ENCODE data around the gene COL16A1. TPM values are rescaled to one million over a fixed set of nuclear protein-coding genes. Genes with fewer than 3 reads are reported as not detected.

COL16A1 gene
- total RNA-seq, 4 donors from 2014 or later: 14.3 to 135 (median 40.1) TPM

GRCh38 chr1:31715087-31715872 is 11.5 kb upstream of the COL16A1 start:
- Histone ChIP-seq H3K36me3 (no peaks in the 10 kb centered on the region), H3K27ac (peak overlapping the region; percentile 82 to 92 (median 88)), H3K9me3 (no peaks in the 10 kb centered on the region), H3K27me3 (peaks cover 8% of the 10 kb centered on the region), H3K4me1 (peaks cover 15 to 43% (median 35%) of the 10 kb centered on the region in 4 donors), H3K4me3 (peak overlapping the region; percentile 18 to 39 (median 23))
- peak; percentile 93 for DNase-seq
- peak; percentile 36 for TF ChIP-seq POLR2A (IDR thresholded peaks at IDR 0.05)
- TF ChIP-seq EP300 (IDR thresholded peaks at IDR 0.05; ENCODE audit: low read depth): no peak
- TF ChIP-seq POLR2AphosphoS5 (IDR thresholded peaks at IDR 0.05): peak; percentile 19 to 77 (median 56)
- TF ChIP-seq, protein P1, sequence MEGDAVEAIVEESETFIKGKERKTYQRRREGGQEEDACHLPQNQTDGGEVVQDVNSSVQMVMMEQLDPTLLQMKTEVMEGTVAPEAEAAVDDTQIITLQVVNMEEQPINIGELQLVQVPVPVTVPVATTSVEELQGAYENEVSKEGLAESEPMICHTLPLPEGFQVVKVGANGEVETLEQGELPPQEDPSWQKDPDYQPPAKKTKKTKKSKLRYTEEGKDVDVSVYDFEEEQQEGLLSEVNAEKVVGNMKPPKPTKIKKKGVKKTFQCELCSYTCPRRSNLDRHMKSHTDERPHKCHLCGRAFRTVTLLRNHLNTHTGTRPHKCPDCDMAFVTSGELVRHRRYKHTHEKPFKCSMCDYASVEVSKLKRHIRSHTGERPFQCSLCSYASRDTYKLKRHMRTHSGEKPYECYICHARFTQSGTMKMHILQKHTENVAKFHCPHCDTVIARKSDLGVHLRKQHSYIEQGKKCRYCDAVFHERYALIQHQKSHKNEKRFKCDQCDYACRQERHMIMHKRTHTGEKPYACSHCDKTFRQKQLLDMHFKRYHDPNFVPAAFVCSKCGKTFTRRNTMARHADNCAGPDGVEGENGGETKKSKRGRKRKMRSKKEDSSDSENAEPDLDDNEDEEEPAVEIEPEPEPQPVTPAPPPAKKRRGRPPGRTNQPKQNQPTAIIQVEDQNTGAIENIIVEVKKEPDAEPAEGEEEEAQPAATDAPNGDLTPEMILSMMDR (IDR thresholded peaks at IDR 0.05): peak; percentile 85 to 91 (median 88)
- intact Hi-C loops (cut with DNase I; ENCODE audit: low total_unique reads): loop anchor here (5.0 kb wide), 1 partner anchor 48 kb away; no protein-coding TSS in a partner anchor
- WGBS, 2 donors (ENCODE audit: low coverage in 1 of 2): 0 to 1% methylated on average over 2 to 41 of the region's 44 CpGs
- in situ Hi-C loops (cut with MboI; ENCODE audit: low pct_ligation_motif_present in 1 of 4, low pct_unique_long_range_greater_than_20kb in 1 of 4, low sequenced_read_pairs in 3 of 4): no loop called here

- peak overlapping the region; percentile 82 to 92 (median 88) for H3K27ac ChIP-seq
- DNase-seq: peak; percentile 70
- H3K36me3 ChIP-seq: no peaks in the 10 kb centered on the region
- in situ Hi-C loops (cut with MboI; ENCODE audit: low pct_ligation_motif_present in 1 of 4, low pct_unique_long_range_greater_than_20kb in 1 of 4, low sequenced_read_pairs in 3 of 4) (no loop called here), intact Hi-C loops (cut with DNase I; ENCODE audit: low total_unique reads) (loop anchor here (5.0 kb wide), 1 partner anchor 47 kb away; no protein-coding TSS in a partner anchor)
- H3K27me3 ChIP-seq: peaks cover 8% of the 10 kb centered on the region
- WGBS, 2 donors (ENCODE audit: low coverage in 1 of 2): 1% methylated on average over 19 of the region's 39 CpGs; no CpG with 5 or more reads in 1 of the 2 donors
- H3K4me1 ChIP-seq: peaks cover 15 to 43% (median 35%) of the 10 kb centered on the region in 4 donors
- TF ChIP-seq EP300 (IDR thresholded peaks at IDR 0.05; ENCODE audit: low read depth) (no peak), POLR2A (IDR thresholded peaks at IDR 0.05) (no peak), POLR2AphosphoS5 (IDR thresholded peaks at IDR 0.05) (peak in 2 of 3 donors; percentile 24 to 32)
- TF ChIP-seq, protein P1 (IDR thresholded peaks at IDR 0.05): peak; percentile 19 to 31 (median 21)
- peak overlapping the region in 3 of 4 donors; percentile 20 to 39 (median 26) for H3K4me3 ChIP-seq
- no peaks in the 10 kb centered on the region for H3K9me3 ChIP-seq
Observed at GRCh38 chr1:31714442-31715086, 10.7 kb upstream of the COL16A1 start.

- in situ Hi-C loops (cut with MboI; ENCODE audit: low pct_ligation_motif_present in 1 of 4, low pct_unique_long_range_greater_than_20kb in 1 of 4, low sequenced_read_pairs in 3 of 4) (no loop called here), intact Hi-C loops (cut with DNase I; ENCODE audit: low total_unique reads) (no loop called here)
- 33% methylated on average over 1 of the region's 1 CpG; no CpG with 5 or more reads in 1 of the 2 donors for WGBS, 2 donors (ENCODE audit: low coverage in 1 of 2)
- Histone ChIP-seq H3K27me3 (peaks cover 4% of the 10 kb centered on the region), H3K4me1 (peaks cover 15 to 43% (median 35%) of the 10 kb centered on the region in 4 donors), H3K36me3 (no peaks in the 10 kb centered on the region), H3K27ac (peak overlapping the region; percentile 82 to 92 (median 88)), H3K4me3 (no peak overlapping the region), H3K9me3 (no peaks in the 10 kb centered on the region)
- peak; percentile 66 for DNase-seq
- TF ChIP-seq EP300 (IDR thresholded peaks at IDR 0.05; ENCODE audit: low read depth): no peak
- TF ChIP-seq POLR2AphosphoS5 (IDR thresholded peaks at IDR 0.05): peak in 2 of 3 donors; percentile 21 to 27
- TF ChIP-seq POLR2A (IDR thresholded peaks at IDR 0.05): no peak
- TF ChIP-seq, protein P1 (IDR thresholded peaks at IDR 0.05): no peak
Observed at GRCh38 chr1:31712630-31713029, 8.8 kb upstream of the COL16A1 start.

- Histone ChIP-seq H3K36me3 (no peaks in the 10 kb centered on the region), H3K27ac (peak overlapping the region; percentile 82 to 92 (median 88)), H3K4me1 (peaks cover 15 to 43% (median 35%) of the 10 kb centered on the region in 4 donors), H3K4me3 (no peak overlapping the region), H3K27me3 (peaks cover 4% of the 10 kb centered on the region), H3K9me3 (no peaks in the 10 kb centered on the region)
- no peak for DNase-seq
- in situ Hi-C loops (cut with MboI; ENCODE audit: low pct_ligation_motif_present in 1 of 4, low pct_unique_long_range_greater_than_20kb in 1 of 4, low sequenced_read_pairs in 3 of 4) (no loop called here), intact Hi-C loops (cut with DNase I; ENCODE audit: low total_unique reads) (no loop called here)
- TF ChIP-seq POLR2AphosphoS5 (IDR thresholded peaks at IDR 0.05): no peak
- TF ChIP-seq POLR2A (IDR thresholded peaks at IDR 0.05): no peak
- no peak for TF ChIP-seq EP300 (IDR thresholded peaks at IDR 0.05; ENCODE audit: low read depth)
- TF ChIP-seq, protein P1 (IDR thresholded peaks at IDR 0.05): no peak
- 55% methylated on average over 3 to 4 of the region's 4 CpGs for WGBS, 2 donors (ENCODE audit: low coverage in 1 of 2)
Observed at GRCh38 chr1:31712068-31712467, 8.3 kb upstream of the COL16A1 start.

Measured in transverse colon (tissue), 4 donors.